ENCODE data around the gene CELA3B. TPM values are rescaled to one million over a fixed set of nuclear protein-coding genes. Genes with fewer than 3 reads are reported as not detected.
A peak's percentile ranks its signal among the peaks of the same experiment; 100 is the strongest.

CELA3B gene
- total RNA-seq, 1 experiment from 2014 or later: 4.4 TPM

DNA sequence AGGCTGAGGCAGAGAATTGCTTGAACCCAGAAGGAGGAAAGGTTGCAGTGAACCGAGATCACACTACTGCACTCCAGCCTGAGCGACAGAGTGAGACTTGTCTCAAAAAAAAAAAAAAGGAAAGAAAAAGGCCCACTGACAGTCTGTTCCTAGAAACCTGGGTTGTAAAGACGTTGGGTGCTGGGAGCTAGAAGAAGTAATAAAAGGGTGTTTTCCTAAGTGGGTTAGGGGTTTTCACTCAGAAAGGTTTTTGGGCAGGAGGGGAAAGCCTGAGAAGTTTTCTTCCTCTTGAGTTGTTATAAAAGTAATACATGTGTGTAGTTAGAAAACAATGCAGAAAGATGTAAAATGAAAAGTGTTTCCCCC, 50.1 kb downstream of the CELA3B start:
- H3K27me3 Mint-ChIP-seq (ENCODE audit: low read depth): no peaks in the 10 kb centered on the region
- TF ChIP-seq, protein P1, sequence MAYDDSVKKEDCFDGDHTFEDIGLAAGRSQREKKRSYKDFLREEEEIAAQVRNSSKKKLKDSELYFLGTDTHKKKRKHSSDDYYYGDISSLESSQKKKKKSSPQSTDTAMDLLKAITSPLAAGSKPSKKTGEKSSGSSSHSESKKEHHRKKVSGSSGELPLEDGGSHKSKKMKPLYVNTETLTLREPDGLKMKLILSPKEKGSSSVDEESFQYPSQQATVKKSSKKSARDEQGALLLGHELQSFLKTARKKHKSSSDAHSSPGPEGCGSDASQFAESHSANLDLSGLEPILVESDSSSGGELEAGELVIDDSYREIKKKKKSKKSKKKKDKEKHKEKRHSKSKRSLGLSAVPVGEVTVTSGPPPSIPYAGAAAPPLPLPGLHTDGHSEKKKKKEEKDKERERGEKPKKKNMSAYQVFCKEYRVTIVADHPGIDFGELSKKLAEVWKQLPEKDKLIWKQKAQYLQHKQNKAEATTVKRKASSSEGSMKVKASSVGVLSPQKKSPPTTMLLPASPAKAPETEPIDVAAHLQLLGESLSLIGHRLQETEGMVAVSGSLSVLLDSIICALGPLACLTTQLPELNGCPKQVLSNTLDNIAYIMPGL (CRISPR knock-in tag; IDR thresholded peaks at IDR 0.05): no peak
- TF ChIP-seq JUN (CRISPR knock-in tag; IDR thresholded peaks at IDR 0.05) (no peak), ETV6 (CRISPR knock-in tag; IDR thresholded peaks at IDR 0.05) (no peak), NFYB (CRISPR knock-in tag; conservative IDR thresholded peaks at IDR 0.05; ENCODE audit: low read depth) (no peak), ZNF232 (CRISPR knock-in tag; IDR thresholded peaks at IDR 0.05) (no peak), USF1 (CRISPR knock-in tag; IDR thresholded peaks at IDR 0.05) (no peak), MYBL2 (CRISPR knock-in tag; IDR thresholded peaks at IDR 0.05) (no peak), ZNF121 (CRISPR knock-in tag; IDR thresholded peaks at IDR 0.05) (no peak)
- TF ChIP-seq, protein P2, sequence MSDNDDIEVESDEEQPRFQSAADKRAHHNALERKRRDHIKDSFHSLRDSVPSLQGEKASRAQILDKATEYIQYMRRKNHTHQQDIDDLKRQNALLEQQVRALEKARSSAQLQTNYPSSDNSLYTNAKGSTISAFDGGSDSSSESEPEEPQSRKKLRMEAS (CRISPR knock-in tag; IDR thresholded peaks at IDR 0.05): no peak
- H3K27ac Mint-ChIP-seq: no peak overlapping the region
- peaks cover 24% of the 10 kb centered on the region for H3K4me1 Mint-ChIP-seq
- peak overlapping the region; percentile 89 for H3K4me3 Mint-ChIP-seq
- POLR2A ChIA-PET: no interaction called here
- CTCF ChIA-PET: no interaction called here
- no peaks in the 10 kb centered on the region for H3K36me3 Mint-ChIP-seq
- ATAC-seq (no peak), DNase-seq (ENCODE audit: low spot score) (no peak)
- no peaks in the 10 kb centered on the region for H3K9me3 Mint-ChIP-seq

DNA sequence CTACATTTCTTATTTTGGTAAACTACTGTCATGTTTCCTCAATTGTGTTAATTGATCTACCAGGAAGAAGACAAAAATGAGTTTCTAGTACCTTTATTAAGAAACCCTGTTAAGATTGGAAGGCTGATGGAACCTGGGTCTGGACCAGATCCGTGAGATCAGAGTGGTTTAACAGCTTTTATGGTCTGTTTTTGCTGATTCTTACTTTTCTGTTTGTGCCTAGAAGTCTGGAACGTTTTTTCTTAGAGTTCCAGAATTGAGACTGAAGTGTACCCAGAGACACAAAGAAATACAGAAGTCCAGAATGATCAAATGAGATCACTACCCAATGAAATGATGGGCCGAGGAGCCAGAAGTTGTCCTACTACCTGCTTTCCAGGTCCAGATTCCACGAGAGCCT, 53.2 kb downstream of the CELA3B start:
- H3K9me3 Mint-ChIP-seq: no peaks in the 10 kb centered on the region
- H3K4me1 Mint-ChIP-seq: peaks cover 10% of the 10 kb centered on the region
- no peaks in the 10 kb centered on the region for H3K36me3 Mint-ChIP-seq
- TF ChIP-seq ESRRA (CRISPR knock-in tag; IDR thresholded peaks at IDR 0.05; ENCODE audit: borderline replicate concordance): no peak
- TF ChIP-seq PRRX2 (CRISPR knock-in tag; IDR thresholded peaks at IDR 0.05): no peak
- no peak for TF ChIP-seq ZNF416 (CRISPR knock-in tag; IDR thresholded peaks at IDR 0.05)
- no peak overlapping the region for H3K4me3 Mint-ChIP-seq
- ChIA-PET POLR2A (no interaction called here), CTCF (no interaction called here)
- no peak overlapping the region for H3K27ac Mint-ChIP-seq
- ATAC-seq (no peak), DNase-seq (ENCODE audit: low spot score) (no peak)
- H3K27me3 Mint-ChIP-seq (ENCODE audit: low read depth): no peaks in the 10 kb centered on the region

DNA sequence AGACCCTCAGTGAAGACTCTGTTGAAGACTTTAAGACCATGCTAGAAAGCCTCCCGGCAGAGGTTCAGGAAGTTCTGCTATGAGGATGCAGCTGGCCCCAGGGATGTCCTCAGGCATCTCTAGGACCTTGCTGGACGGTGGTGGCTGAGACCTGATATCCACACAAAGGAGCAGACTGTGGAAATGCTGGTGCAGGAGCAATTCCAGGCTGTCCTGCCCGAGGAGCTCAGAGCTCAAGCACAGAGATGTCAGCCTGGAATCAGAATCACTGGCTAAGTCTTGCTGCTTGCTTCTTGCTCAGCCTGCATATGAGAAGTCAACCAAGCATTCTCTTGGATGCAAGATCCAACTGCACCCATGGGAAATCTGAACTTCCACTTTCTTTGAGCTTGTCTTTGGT, 53.7 kb downstream of the CELA3B start:
- DNase-seq (ENCODE audit: low spot score) (no peak), ATAC-seq (no peak)
- Mint-ChIP-seq H3K9me3 (no peaks in the 10 kb centered on the region), H3K27ac (no peak overlapping the region), H3K4me1 (peaks cover 10% of the 10 kb centered on the region), H3K36me3 (no peaks in the 10 kb centered on the region), H3K4me3 (no peak overlapping the region), H3K27me3 (ENCODE audit: low read depth) (no peaks in the 10 kb centered on the region)
- ChIA-PET CTCF (interaction anchor here (1.3 kb wide), 1 partner anchor 8 kb away, joined by 3 read pairs; no protein-coding TSS in a partner anchor), POLR2A (interaction anchor here (0.6 to 0.7 kb wide), 2 partner anchors 220 to 996 kb away, joined by 5 read pairs; no protein-coding TSS in a partner anchor)
- TF ChIP-seq SP1 (CRISPR knock-in tag; conservative IDR thresholded peaks at IDR 0.05) (no peak), CTCF (IDR thresholded peaks at IDR 0.05) (no peak), ZBTB43 (CRISPR knock-in tag; IDR thresholded peaks at IDR 0.05) (no peak), ZNF423 (CRISPR knock-in tag; IDR thresholded peaks at IDR 0.05) (no peak), PRDM15 (CRISPR knock-in tag; IDR thresholded peaks at IDR 0.05) (no peak), USF2 (CRISPR knock-in tag; IDR thresholded peaks at IDR 0.05) (no peak), FOXK1 (CRISPR knock-in tag; IDR thresholded peaks at IDR 0.05) (no peak), ZNF317 (CRISPR knock-in tag; IDR thresholded peaks at IDR 0.05; ENCODE audit: borderline replicate concordance, low read depth) (no peak)
- TF ChIP-seq, protein P3, sequence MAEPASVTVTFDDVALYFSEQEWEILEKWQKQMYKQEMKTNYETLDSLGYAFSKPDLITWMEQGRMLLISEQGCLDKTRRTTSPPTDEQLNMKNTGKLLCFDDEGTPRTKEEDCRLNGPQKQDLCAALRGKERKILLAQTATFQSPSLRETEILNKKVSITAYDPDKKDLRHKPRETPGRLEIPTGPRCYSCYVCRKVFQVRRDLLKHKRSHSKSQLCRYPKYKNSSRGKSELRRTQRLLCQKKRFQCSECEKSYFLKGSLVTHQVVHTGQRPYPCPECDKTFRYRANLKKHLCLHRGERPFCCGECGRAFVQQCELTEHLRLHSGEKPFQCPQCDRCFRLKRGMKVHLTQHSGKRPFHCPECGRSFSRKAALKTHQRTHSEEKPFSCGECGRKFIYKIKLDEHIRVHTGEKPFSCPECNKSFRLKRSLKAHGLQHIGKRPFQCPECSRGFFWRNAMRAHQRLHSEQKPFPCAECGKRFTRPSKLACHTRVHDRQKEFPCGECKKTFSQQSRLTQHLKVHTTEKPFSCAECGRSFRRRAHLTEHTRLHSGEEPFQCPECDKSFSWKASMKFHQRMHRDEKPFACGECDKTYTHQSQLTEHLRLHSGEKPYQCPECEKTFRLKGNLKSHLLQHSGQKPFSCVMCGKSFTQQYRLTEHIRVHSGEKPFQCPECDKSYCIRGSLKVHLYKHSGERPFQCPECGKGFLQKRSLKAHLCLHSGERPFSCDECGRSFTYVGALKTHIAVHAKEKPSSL (CRISPR knock-in tag; conservative IDR thresholded peaks at IDR 0.05): no peak

Measured in WTC11 (cell line).